Pons (tissue), 1 donor: ENCODE results near the gene RNF121.

ENCODE experiments used
- DNase-seq: peaks from one replicate; pipeline ENCODE4 v3.0.0-alpha.2; 2016; ENCODE audit warnings: low spot score

The RNF121 gene

GRCh38 chr11:72039031-72039855 is 110.4 kb downstream of the RNF121 start:
- DNase-seq: peak; percentile 40

- peak; percentile 54 for DNase-seq
These were observed 111.1 kb downstream of the RNF121 start for GRCh38 chr11:72039856-72040401.

GRCh38 chr11:72040491-72041363 is 111.9 kb downstream of the RNF121 start:
- DNase-seq: peak; percentile 97

GRCh38 chr11:72041364-72042063 is 112.7 kb downstream of the RNF121 start:
- DNase-seq: peak; percentile 79

GRCh38 chr11:72042064-72042745 is 113.4 kb downstream of the RNF121 start:
- no peak for DNase-seq

DNA sequence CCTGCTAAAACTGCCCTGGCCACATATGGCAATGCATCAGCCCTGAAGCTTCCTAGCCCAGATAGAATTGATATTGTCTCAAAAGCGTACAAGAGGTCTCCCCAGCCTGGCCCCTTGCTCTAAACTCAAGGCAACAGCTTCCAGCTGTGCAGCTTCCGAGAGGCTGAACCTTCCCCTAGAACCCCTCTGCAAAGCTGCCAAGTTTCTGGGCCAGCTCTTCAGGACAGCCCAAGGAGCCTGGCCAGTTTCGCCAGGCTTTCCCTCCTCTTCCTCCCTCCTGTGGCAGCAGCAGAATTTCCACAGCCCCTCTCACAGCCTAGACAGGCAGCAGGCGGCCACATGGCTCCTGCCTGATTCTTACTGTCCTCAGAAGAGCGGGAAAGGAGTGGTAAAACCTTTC is 117.0 kb downstream of the RNF121 start:
- DNase-seq: no peak
